SU-DHL-6 (cell line): ENCODE measurements around the gene MEA1.

Experiments used
- CTCF ChIP-seq: fragments of 200-600 bp; sonication (generic); IDR thresholded peaks from one replicate; pipeline ENCODE4 v1.5.1; 2017; ENCODE audit warnings: antibody characterized with exemption, mild to moderate bottlenecking, low read length, moderate library complexity; ENCODE audit not compliant: insufficient read depth, poor library complexity, severe bottlenecking
- EZH2phosphoT487 ChIP-seq: fragments of 200-600 bp; sonication (generic), shearing (Covaris generic); conservative IDR thresholded peaks from 2 replicates; pipeline ENCODE4 v1.6.1; 2018; ENCODE audit warnings: mild to moderate bottlenecking, antibody characterized with exemption, low read length, moderate library complexity, mixed read lengths

- no peak for TF ChIP-seq CTCF
- no peak for TF ChIP-seq EZH2phosphoT487
Observed at GRCh38 chr6:42987533-42988451, 26.0 kb downstream of the MEA1 start.
